Kidney epithelial cell (primary cell): Measurements from ENCODE around the gene DDR1. TPM values are rescaled to one million over a fixed set of nuclear protein-coding genes. Genes with fewer than 3 reads are reported as not detected.

Source experiments
- DNase-seq: peaks from one replicate; pipeline ENCODE4 v3.0.0-alpha.2; 2010; ENCODE audit warnings: low read depth
- H3K27me3 ChIP-seq: 2 replicates; pipeline ENCODE4 v1.6.0; 2011; ENCODE audit warnings: low read length; ENCODE audit not compliant: control insufficient read depth, insufficient read depth
- H3K36me3 ChIP-seq: 2 replicates; pipeline ENCODE4 v1.5.1; 2011; ENCODE audit warnings: low read length; ENCODE audit not compliant: control insufficient read depth, insufficient read depth
- H3K4me3 ChIP-seq: 2 replicates; pipeline ENCODE4 v1.5.1; 2011; ENCODE audit warnings: low read depth, mild to moderate bottlenecking, control low read depth, low read length
- CTCF ChIP-seq: IDR thresholded peaks from 2 replicates; pipeline ENCODE4 v1.5.1; 2011; ENCODE audit warnings: mild to moderate bottlenecking, moderate library complexity, low read length, control low read depth, inconsistent platforms; ENCODE audit not compliant: insufficient read depth, poor library complexity, severe bottlenecking
- total RNA-seq: library from RNA; depleted of rRNA; stranded (reverse); fragments of >200 nt; gene quantifications from 2 replicates; pipeline ENCODE4 v1.2.3, GENCODE V29; 2015

The DDR1 gene
- total RNA-seq, 1 donor from 2014 or later: 171 TPM

GRCh38 chr6:30928677-30929076, 44.4 kb downstream of the DDR1 start:
- no peak for DNase-seq
- no peak for TF ChIP-seq CTCF
- Histone ChIP-seq H3K36me3 (no peaks in the 10 kb centered on the region), H3K27me3 (no peaks in the 10 kb centered on the region), H3K4me3 (no peak overlapping the region)

GRCh38 chr6:30930506-30930905, 46.2 kb downstream of the DDR1 start:
- no peak for TF ChIP-seq CTCF
- Histone ChIP-seq H3K27me3 (no peaks in the 10 kb centered on the region), H3K36me3 (no peaks in the 10 kb centered on the region), H3K4me3 (no peak overlapping the region)
- no peak for DNase-seq

DNA sequence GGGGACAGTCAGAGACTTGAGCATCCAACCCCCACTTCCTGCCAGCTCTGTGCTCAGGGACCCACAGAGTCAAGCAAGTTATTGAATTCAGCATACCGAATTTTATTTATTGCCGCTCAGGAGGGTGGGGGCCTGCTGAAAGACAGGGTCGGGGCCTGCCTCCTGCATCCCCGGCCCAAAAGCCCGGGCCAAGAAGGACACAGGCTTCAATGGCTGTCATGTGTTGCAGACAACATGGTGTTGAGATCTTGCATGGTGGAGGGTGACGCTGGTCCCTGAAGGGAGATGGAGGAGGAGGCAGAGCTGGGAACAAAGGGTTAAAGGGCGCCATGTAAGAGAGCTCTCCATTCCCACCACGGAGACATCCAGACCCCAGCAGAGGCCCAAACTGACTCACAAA, 47.0 kb downstream of the DDR1 start:
- no peaks in the 10 kb centered on the region for H3K36me3 ChIP-seq
- no peak for TF ChIP-seq CTCF
- DNase-seq: no peak
- no peaks in the 10 kb centered on the region for H3K27me3 ChIP-seq
- no peak overlapping the region for H3K4me3 ChIP-seq

- no peak within 1 kb of the TSS for H3K4me3 ChIP-seq
- TF ChIP-seq CTCF: no peak
- H3K36me3 ChIP-seq: no peaks in the 10 kb centered on the region
- no peak for DNase-seq
- no peaks in the 10 kb centered on the region for H3K27me3 ChIP-seq
Observed at GRCh38 chr6:30931969-30932645, 47.8 kb downstream of the DDR1 start, which contains the start of gene SFTA2. Gene SFTA2 (minus strand): TSS chr6:30932170. CDS start chr6:30932096, 74 bp downstream.

DNA sequence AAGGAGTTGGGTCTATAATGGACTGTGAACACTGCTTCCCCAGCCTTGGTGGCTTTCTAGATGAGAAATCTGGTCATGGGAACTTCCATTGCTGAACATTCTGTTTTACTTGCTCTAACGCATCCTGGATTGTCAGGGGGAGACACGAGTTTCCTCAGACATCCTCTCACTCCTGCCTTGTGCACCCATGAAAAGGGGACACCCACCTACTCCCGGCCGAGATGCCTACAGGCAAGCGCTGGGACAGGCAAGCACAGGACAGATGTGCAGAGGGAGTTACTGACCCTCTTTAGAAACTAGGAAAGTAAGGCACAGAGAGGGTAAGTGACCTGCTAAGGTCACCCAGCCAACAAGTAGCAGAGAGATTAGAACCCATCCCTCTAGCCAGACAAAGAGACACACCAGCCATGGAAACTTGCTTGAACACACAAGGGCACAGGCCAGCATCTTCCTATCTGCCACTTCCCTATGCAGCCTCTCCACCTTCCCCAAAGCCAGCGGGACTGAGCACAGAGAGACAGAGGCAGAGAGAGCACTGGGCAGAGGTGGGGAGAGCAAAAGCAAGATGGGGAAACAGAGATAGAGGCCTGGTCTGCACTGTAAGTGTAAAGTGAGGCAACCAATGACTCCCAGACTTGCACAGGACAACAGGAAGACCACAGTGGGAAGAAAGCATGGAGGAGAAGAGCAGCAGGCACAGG, 48.5 kb downstream of the DDR1 start:
- TF ChIP-seq CTCF: no peak
- no peak for DNase-seq
- Histone ChIP-seq H3K36me3 (no peaks in the 10 kb centered on the region), H3K4me3 (no peak overlapping the region), H3K27me3 (no peaks in the 10 kb centered on the region)
